K562 (cell line): ENCODE measurements around the gene DBP. TPM values are rescaled to one million over a fixed set of nuclear protein-coding genes. Genes with fewer than 3 reads are reported as not detected.

Source experiments
- CBX5 ChIP-seq: IDR thresholded peaks from 2 replicates; pipeline ENCODE4 v1.6.1; 2014; ENCODE audit warnings: low read depth, borderline replicate concordance
- CCAR2 ChIP-seq: fragments of 200-400 bp; formaldehyde crosslinking; IDR thresholded peaks from 2 replicates; pipeline ENCODE4 v1.6.1; 2017; ENCODE audit warnings: mild to moderate bottlenecking, low read depth, low read length
- DEAF1 ChIP-seq: fragments of 450-650 bp; formaldehyde crosslinking; IDR thresholded peaks from 2 replicates; pipeline ENCODE4 v1.4.0; 2020; ENCODE audit warnings: mild to moderate bottlenecking, moderate library complexity
- DNMT1 ChIP-seq: fragments of 450-650 bp; IDR thresholded peaks from 2 replicates; pipeline ENCODE4 v1.6.1; 2016; ENCODE audit warnings: antibody characterized with exemption, mild to moderate bottlenecking
- HMGXB4 ChIP-seq: sonication (generic); formaldehyde crosslinking; IDR thresholded peaks from 2 replicates; pipeline ENCODE4 v1.8.1; 2023; ENCODE audit warnings: mild to moderate bottlenecking, missing genetic modification reagents
- HNRNPH1 ChIP-seq: fragments of 200-400 bp; formaldehyde crosslinking; optimal IDR thresholded peaks from 2 replicates; pipeline ENCODE3; 2017; ENCODE audit warnings: low read depth, mild to moderate bottlenecking, low read length, moderate library complexity
- HNRNPK ChIP-seq: fragments of 200-400 bp; formaldehyde crosslinking; IDR thresholded peaks from one replicate; pipeline ENCODE4 v1.6.1; 2018; ENCODE audit warnings: mild to moderate bottlenecking, low read depth, low read length; ENCODE audit not compliant: poor library complexity, severe bottlenecking
- HNRNPUL1 ChIP-seq: fragments of 200-400 bp; formaldehyde crosslinking; IDR thresholded peaks from 2 replicates; pipeline ENCODE4 v1.6.1; 2017; ENCODE audit warnings: low read length
- ILK ChIP-seq: fragments of 450-650 bp; IDR thresholded peaks from 2 replicates; pipeline ENCODE4 v1.6.1; 2016; ENCODE audit warnings: missing genetic modification characterization, low read depth, mild to moderate bottlenecking, missing compliant biosample characterization, moderate library complexity, borderline replicate concordance
- JUND ChIP-seq, 2 experiments: IDR thresholded peaks; 2 replicates in 1 of 2; 3 replicates in 1 of 2; pipeline ENCODE4 v1.6.1; 2011; ENCODE audit warnings: borderline replicate concordance in 2 of 2, low read depth in 2 of 2, low read length in 2 of 2, improper control_type of control experiment in 1 of 2, missing biosample characterization in 1 of 2, missing genetic modification characterization in 1 of 2, missing genetic modification reagents in 1 of 2
- LCOR ChIP-seq: sonication (generic); formaldehyde crosslinking; IDR thresholded peaks from 2 replicates; pipeline ENCODE4 v1.8.0; 2022; ENCODE audit warnings: mild to moderate bottlenecking, missing genetic modification reagents
- RBM34 ChIP-seq: fragments of 200-400 bp; formaldehyde crosslinking; IDR thresholded peaks from 2 replicates; pipeline ENCODE4 v1.6.1; 2018; ENCODE audit warnings: low read length, borderline replicate concordance; ENCODE audit not compliant: insufficient read depth
- RHOXF2B ChIP-seq: fragments of 250-450 bp; sonication (Bioruptor Pico); conservative IDR thresholded peaks from 2 replicates; pipeline ENCODE4 v1.5.1; 2021
- SMAD3 ChIP-seq: fragments of 450-650 bp; formaldehyde crosslinking; conservative IDR thresholded peaks from 2 replicates; pipeline ENCODE4 v1.4.0; 2020; ENCODE audit warnings: mild to moderate bottlenecking
- TAF15 ChIP-seq: fragments of 200-400 bp; formaldehyde crosslinking; IDR thresholded peaks from 2 replicates; pipeline ENCODE4 v1.6.1; 2017; ENCODE audit warnings: mild to moderate bottlenecking, low read depth, low read length, moderate library complexity
- ZBTB43 ChIP-seq: sonication (generic); formaldehyde crosslinking; IDR thresholded peaks from 2 replicates; pipeline ENCODE4 v1.8.0; 2023; ENCODE audit warnings: mild to moderate bottlenecking, missing genetic modification reagents
- ZNF134 ChIP-seq: fragments of 250-450 bp; sonication (Bioruptor Pico); conservative IDR thresholded peaks from 2 replicates; pipeline ENCODE4 v1.4.0; 2020
- ZNF384 ChIP-seq: IDR thresholded peaks from 2 replicates; pipeline ENCODE4 v1.6.1; 2012; ENCODE audit warnings: low read depth, low read length, improper control_type of control experiment
- polyA plus RNA-seq, 8 experiments: library from polyadenylated mRNA; depleted of rRNA in 4 of 8; stranded (reverse) in 5 of 8; unstranded in 3 of 8; fragments of >200 nt; fragmentation: Nextera tagmentation in 2 of 8; fragmentation: Illumina TruSeq in 1 of 8; extraction: Ambion mirVana in 2 of 8; extraction: Trizol in 1 of 8; gene quantifications; 2 replicates each; pipeline versions ENCODE4 v1.2.1 to v1.2.3, GENCODE V29; 2011 to 2014; ENCODE audit warnings: inconsistent platforms in 1 of 8, missing spikeins in 1 of 8
- total RNA-seq, 7 experiments: library from RNA; depleted of rRNA in 6 of 7; stranded (reverse); fragments of >200 nt in 6 of 7; fragmentation: Illumina TruSeq in 2 of 7; extraction: Trizol in 2 of 7; gene quantifications; 2 replicates each; pipeline versions ENCODE4 v1.2.1 to v1.2.3, GENCODE V29; 2011 to 2021; ENCODE audit warnings: low replicate concordance in 1 of 7
- TF ChIP-seq, protein P1 (sequence below): fragments of 250-450 bp; sonication (Bioruptor Pico); IDR thresholded peaks from 2 replicates; pipeline ENCODE4 v1.8.0; 2022; ENCODE audit warnings: moderate library complexity, mild to moderate bottlenecking, inconsistent platforms
- TF ChIP-seq, protein P2 (sequence below): fragments of 450-650 bp; formaldehyde crosslinking; IDR thresholded peaks from 2 replicates; pipeline ENCODE4 v1.4.0; 2020; ENCODE audit warnings: mild to moderate bottlenecking, mixed read lengths

The DBP gene
- total and polyA plus RNA-seq, 9 of the 15 experiments (the other 6 are each of a cell fraction or from before 2014, with no cell fraction given): 0.25 to 5.5 (median 1.8) TPM

DNA sequence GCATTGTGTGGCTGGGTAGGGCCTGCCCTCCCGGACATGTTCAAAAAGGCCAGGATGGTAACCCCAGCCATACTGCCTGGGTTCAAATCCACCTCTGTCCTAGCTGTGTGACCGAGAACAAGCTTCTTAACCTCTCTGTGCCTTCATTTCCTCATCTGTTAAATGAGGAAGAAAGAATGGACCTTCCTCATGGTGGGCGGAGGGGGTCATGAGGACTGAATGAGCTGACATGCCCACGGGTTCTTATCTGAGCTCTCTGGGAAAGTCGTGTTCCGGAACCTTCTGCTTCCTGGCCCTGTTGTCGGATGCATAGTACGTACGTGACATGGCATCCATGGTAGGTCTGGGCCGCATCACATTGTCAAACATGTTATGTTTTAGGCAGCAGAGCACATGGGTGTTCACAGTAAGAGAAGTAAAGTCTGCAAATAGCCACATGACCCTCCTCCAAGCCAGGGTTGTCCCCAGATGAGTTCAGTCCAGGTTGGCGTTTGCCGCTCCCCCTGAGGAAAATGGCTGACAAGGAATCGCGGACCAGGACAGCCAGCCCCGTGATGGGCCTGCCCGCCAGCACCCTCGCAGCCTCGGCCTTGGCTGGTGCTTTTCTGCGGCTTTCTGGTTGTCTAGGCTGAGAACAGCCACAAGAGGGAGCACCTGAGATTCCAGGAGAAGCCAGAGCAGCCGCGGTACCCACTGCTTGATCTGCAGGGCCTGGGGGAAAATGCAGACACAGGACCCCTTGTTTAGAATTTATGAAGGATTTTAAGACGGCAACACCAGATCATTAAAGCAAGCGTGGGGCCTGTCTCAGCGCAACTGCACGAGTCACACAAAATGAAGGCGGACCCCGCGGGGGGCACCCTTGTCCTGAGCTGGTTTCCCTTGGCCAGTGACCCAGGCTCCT, 38.0 kb upstream of the DBP start (continued):
- peak; percentile 45; the same call in 1 of the 2 replicates for TF ChIP-seq JUND (IDR thresholded peaks at IDR 0.05; ENCODE audit: borderline replicate concordance, low read depth, low read length)
- no peak; the same call in 2 of the 3 replicates for TF ChIP-seq JUND (tag; IDR thresholded peaks at IDR 0.05; ENCODE audit: borderline replicate concordance, low read depth, low read length)
- TF ChIP-seq HNRNPH1: no peak
- TF ChIP-seq RHOXF2B (CRISPR knock-in tag): no peak
- TF ChIP-seq LCOR (CRISPR knock-in tag): no peak
- TF ChIP-seq HMGXB4 (CRISPR knock-in tag): no peak
- no peak for TF ChIP-seq TAF15
- TF ChIP-seq CBX5: no peak
- TF ChIP-seq, protein P1, sequence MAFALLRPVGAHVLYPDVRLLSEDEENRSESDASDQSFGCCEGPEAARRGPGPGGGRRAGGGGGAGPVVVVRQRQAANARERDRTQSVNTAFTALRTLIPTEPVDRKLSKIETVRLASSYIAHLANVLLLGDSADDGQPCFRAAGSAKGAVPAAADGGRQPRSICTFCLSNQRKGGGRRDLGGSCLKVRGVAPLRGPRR: no peak
- no peak for TF ChIP-seq ZNF134 (CRISPR knock-in tag)
- TF ChIP-seq DEAF1 (CRISPR knock-in tag): peak; percentile 38; the same call in 1 of the 2 replicates
- TF ChIP-seq ILK (tag): no peak
- peak; percentile 40; the same call in 1 of the 2 replicates for TF ChIP-seq ZNF384
- TF ChIP-seq RBM34: no peak
- TF ChIP-seq SMAD3 (CRISPR knock-in tag): no peak
- no peak for TF ChIP-seq HNRNPK
- TF ChIP-seq, protein P2, sequence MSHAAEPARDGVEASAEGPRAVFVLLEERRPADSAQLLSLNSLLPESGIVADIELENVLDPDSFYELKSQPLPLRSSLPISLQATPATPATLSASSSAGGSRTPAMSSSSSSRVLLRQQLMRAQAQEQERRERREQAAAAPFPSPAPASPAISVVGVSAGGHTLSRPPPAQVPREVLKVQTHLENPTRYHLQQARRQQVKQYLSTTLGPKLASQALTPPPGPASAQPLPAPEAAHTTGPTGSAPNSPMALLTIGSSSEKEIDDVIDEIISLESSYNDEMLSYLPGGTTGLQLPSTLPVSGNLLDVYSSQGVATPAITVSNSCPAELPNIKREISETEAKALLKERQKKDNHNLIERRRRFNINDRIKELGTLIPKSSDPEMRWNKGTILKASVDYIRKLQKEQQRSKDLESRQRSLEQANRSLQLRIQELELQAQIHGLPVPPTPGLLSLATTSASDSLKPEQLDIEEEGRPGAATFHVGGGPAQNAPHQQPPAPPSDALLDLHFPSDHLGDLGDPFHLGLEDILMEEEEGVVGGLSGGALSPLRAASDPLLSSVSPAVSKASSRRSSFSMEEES (CRISPR knock-in tag): no peak
- no peak for TF ChIP-seq HNRNPUL1
- no peak for TF ChIP-seq CCAR2
- no peak for TF ChIP-seq ZBTB43 (CRISPR knock-in tag)
- no peak for TF ChIP-seq DNMT1
